Prostate gland (tissue), 2 donors: ENCODE results near the gene PUS1.

ENCODE experiments used
- POLR2A ChIP-seq: fragments of 450-650 bp; IDR thresholded peaks from one replicate; pipeline ENCODE4 v1.6.1; 2016; ENCODE audit warnings: antibody characterized with exemption, mild to moderate bottlenecking
- POLR2AphosphoS5 ChIP-seq: sonication (generic); formaldehyde crosslinking; IDR thresholded peaks from one replicate; pipeline ENCODE4 v1.6.1; 2017; ENCODE audit warnings: antibody characterized with exemption
- TF ChIP-seq, protein P1 (sequence below), 4 experiments: fragments of 200-600 bp in 2 of 4; fragments of 450-650 bp in 2 of 4; sonication (generic) in 2 of 4; IDR thresholded peaks; 1 replicate in 3 of 4; 2 replicates in 1 of 4; pipeline ENCODE4 v1.5.1; 2016 to 2019; ENCODE audit warnings: antibody characterized with exemption in 4 of 4, mild to moderate bottlenecking in 2 of 4, moderate library complexity in 2 of 4

- no peak for TF ChIP-seq POLR2AphosphoS5
- TF ChIP-seq, protein P1, sequence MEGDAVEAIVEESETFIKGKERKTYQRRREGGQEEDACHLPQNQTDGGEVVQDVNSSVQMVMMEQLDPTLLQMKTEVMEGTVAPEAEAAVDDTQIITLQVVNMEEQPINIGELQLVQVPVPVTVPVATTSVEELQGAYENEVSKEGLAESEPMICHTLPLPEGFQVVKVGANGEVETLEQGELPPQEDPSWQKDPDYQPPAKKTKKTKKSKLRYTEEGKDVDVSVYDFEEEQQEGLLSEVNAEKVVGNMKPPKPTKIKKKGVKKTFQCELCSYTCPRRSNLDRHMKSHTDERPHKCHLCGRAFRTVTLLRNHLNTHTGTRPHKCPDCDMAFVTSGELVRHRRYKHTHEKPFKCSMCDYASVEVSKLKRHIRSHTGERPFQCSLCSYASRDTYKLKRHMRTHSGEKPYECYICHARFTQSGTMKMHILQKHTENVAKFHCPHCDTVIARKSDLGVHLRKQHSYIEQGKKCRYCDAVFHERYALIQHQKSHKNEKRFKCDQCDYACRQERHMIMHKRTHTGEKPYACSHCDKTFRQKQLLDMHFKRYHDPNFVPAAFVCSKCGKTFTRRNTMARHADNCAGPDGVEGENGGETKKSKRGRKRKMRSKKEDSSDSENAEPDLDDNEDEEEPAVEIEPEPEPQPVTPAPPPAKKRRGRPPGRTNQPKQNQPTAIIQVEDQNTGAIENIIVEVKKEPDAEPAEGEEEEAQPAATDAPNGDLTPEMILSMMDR (IDR thresholded peaks at IDR 0.05): no peak
- no peak for TF ChIP-seq POLR2A
Measured at GRCh38 chr12:131928080-131928710, 881 bp upstream of the PUS1 start.
